Mesendoderm (in vitro differentiated cells): ENCODE results near the gene HIBADH.

Source experiments
- DNase-seq: peaks from one replicate; pipeline ENCODE4 v3.0.0; 2013
- H2AK5ac ChIP-seq: 2 replicates; pipeline ENCODE4 v1.6.1; 2013; ENCODE audit warnings: low read length, inconsistent platforms
- H2BK120ac ChIP-seq: 2 replicates; pipeline ENCODE4 v1.6.1; 2013; ENCODE audit warnings: low read depth, mild to moderate bottlenecking, low read length, moderate library complexity, mixed read lengths
- H2BK15ac ChIP-seq: replicated peaks from 2 replicates; pipeline ENCODE4 v1.6.1; 2013; ENCODE audit warnings: low read depth, mild to moderate bottlenecking, moderate library complexity
- H2BK5ac ChIP-seq: 2 replicates; pipeline ENCODE4 v1.6.1; 2013; ENCODE audit warnings: low read length, inconsistent platforms
- H3K18ac ChIP-seq: 2 replicates; pipeline ENCODE4 v1.6.1; 2013; ENCODE audit warnings: mild to moderate bottlenecking, low read length, mixed read lengths
- H3K23ac ChIP-seq: one replicate; pipeline ENCODE4 v1.6.1; 2013; ENCODE audit warnings: low read length
- H3K27ac ChIP-seq: 2 replicates; pipeline ENCODE4 v1.5.1; 2013; ENCODE audit warnings: low read depth, mild to moderate bottlenecking, inconsistent platforms, low read length, moderate library complexity
- H3K27me3 ChIP-seq: 2 replicates; pipeline ENCODE4 v1.6.1; 2013; ENCODE audit warnings: low read length, control low read depth, mild to moderate bottlenecking, inconsistent platforms; ENCODE audit not compliant: insufficient read depth, poor library complexity
- H3K36me3 ChIP-seq: 2 replicates; pipeline ENCODE4 v1.6.1; 2013; ENCODE audit warnings: low read length, inconsistent platforms; ENCODE audit not compliant: control insufficient read depth, insufficient read depth
- H3K4ac ChIP-seq: one replicate; pipeline ENCODE4 v1.6.1; 2013; ENCODE audit warnings: low read depth, mild to moderate bottlenecking, low read length, moderate library complexity
- H3K4me1 ChIP-seq: 2 replicates; pipeline ENCODE4 v1.6.1; 2013; ENCODE audit warnings: low read depth, low read length, inconsistent platforms; ENCODE audit not compliant: control insufficient read depth
- H3K4me2 ChIP-seq: 2 replicates; pipeline ENCODE4 v1.6.1; 2013; ENCODE audit warnings: low read length
- H3K4me3 ChIP-seq: 2 replicates; pipeline ENCODE4 v1.5.1; 2013; ENCODE audit warnings: mild to moderate bottlenecking, low read length
- H3K56ac ChIP-seq: one replicate; pipeline ENCODE4 v1.6.1; 2013; ENCODE audit warnings: low read length
- H3K79me1 ChIP-seq: 2 replicates; pipeline ENCODE4 v1.6.1; 2013; ENCODE audit warnings: low read length, inconsistent platforms
- H3K79me2 ChIP-seq: 2 replicates; pipeline ENCODE4 v1.6.1; 2013; ENCODE audit warnings: mild to moderate bottlenecking, low read length; ENCODE audit not compliant: control insufficient read depth, insufficient read depth
- H3K9ac ChIP-seq: 2 replicates; pipeline ENCODE4 v1.6.1; 2013; ENCODE audit warnings: low read length, inconsistent platforms
- H4K5ac ChIP-seq: one replicate; pipeline ENCODE4 v1.6.1; 2013; ENCODE audit warnings: low read length
- H4K8ac ChIP-seq: one replicate; pipeline ENCODE4 v1.6.1; 2013; ENCODE audit warnings: low read depth, mild to moderate bottlenecking, control low read depth, low read length, moderate library complexity
- WGBS: extraction: QIAGEN DNeasy Blood & Tissue Kit; methylation state at CpG from one replicate; pipeline ENCODE4 v1.1.7; 2013; ENCODE audit warnings: low lambda C conversion rate, missing lambda C conversion rate; ENCODE audit not compliant: insufficient coverage; ENCODE audit errors: extremely low coverage; 5-methylcytosine and 5-hydroxymethylcytosine counted together

Gene HIBADH

GRCh38 chr7:27501001-27501400, 161.7 kb downstream of the HIBADH start:
- WGBS = no CpG with 5 or more reads among the region's 6 CpGs
- H2BK120ac ChIP-seq = no peak overlapping the region
- no peak overlapping the region for H3K9ac ChIP-seq
- H3K79me2 ChIP-seq = no peaks in the 10 kb centered on the region
- no peaks in the 10 kb centered on the region for H3K79me1 ChIP-seq
- no peak overlapping the region for H2BK5ac ChIP-seq
- H3K27me3 ChIP-seq = no peaks in the 10 kb centered on the region
- H3K23ac ChIP-seq = no peak overlapping the region
- H2BK15ac ChIP-seq = no peak overlapping the region
- H3K4me2 ChIP-seq = no peak overlapping the region
- H3K4ac ChIP-seq = no peak overlapping the region
- no peak overlapping the region for H2AK5ac ChIP-seq
- no peaks in the 10 kb centered on the region for H3K36me3 ChIP-seq
- H4K5ac ChIP-seq = no peak overlapping the region
- peak overlapping the region; percentile 6 for H3K56ac ChIP-seq
- H3K18ac ChIP-seq = no peak overlapping the region
- no peaks in the 10 kb centered on the region for H3K4me1 ChIP-seq
- peak; percentile 73 for DNase-seq
- H4K8ac ChIP-seq = no peak overlapping the region
- H3K4me3 ChIP-seq = no peak overlapping the region
- no peak overlapping the region for H3K27ac ChIP-seq

DNA sequence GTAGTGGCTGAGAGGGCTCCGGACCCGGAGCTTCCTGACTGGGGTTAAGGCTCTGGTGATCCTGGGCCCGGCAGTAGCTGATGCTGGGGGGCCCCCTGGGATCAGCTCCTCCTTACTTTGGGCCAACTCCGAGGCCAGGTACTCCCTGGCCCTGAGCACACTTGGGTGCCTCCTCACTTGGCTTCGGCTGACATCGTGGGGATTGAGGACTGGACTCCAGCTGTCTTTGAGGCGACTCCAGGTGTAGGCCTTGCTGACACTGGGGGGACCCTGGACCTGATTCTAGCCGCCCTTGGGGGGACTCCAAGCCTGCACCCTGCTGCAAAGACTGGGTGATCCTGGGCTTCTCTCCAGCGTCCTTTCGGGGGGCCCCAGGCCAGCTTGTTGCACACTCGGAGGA, 170.5 kb downstream of the HIBADH start:
- Histone ChIP-seq H4K8ac (no peak overlapping the region), H3K79me1 (no peaks in the 10 kb centered on the region)

GRCh38 chr7:27491534-27491933, 171.1 kb downstream of the HIBADH start:
- Histone ChIP-seq H4K5ac (no peak overlapping the region), H2AK5ac (no peak overlapping the region), H3K9ac (no peak overlapping the region), H3K79me2 (no peaks in the 10 kb centered on the region), H3K27me3 (no peaks in the 10 kb centered on the region), H3K4ac (no peak overlapping the region), H2BK5ac (no peak overlapping the region), H3K27ac (no peak overlapping the region), H3K79me1 (no peaks in the 10 kb centered on the region), H3K56ac (no peak overlapping the region), H3K4me3 (no peak overlapping the region), H3K36me3 (no peaks in the 10 kb centered on the region), H2BK15ac (no peak overlapping the region), H4K8ac (no peak overlapping the region), H2BK120ac (no peak overlapping the region), H3K4me1 (no peaks in the 10 kb centered on the region), H3K4me2 (no peak overlapping the region), H3K23ac (no peak overlapping the region), H3K18ac (no peak overlapping the region)
- no peak for DNase-seq
- WGBS = no CpG with 5 or more reads among the region's 21 CpGs

More for the DNA sequence above, 170.5 kb downstream of the HIBADH start:
- no peak overlapping the region for H3K27ac ChIP-seq
- H3K18ac ChIP-seq = no peak overlapping the region
- H4K5ac ChIP-seq = no peak overlapping the region
- H3K56ac ChIP-seq = no peak overlapping the region
- no peaks in the 10 kb centered on the region for H3K4me1 ChIP-seq
- no peak overlapping the region for H3K23ac ChIP-seq
- H3K9ac ChIP-seq = no peak overlapping the region
- H2BK5ac ChIP-seq = no peak overlapping the region
- no peak overlapping the region for H2BK15ac ChIP-seq
- H2AK5ac ChIP-seq = no peak overlapping the region
- H3K4me2 ChIP-seq = no peak overlapping the region
- H3K4me3 ChIP-seq = no peak overlapping the region
- no peak overlapping the region for H3K4ac ChIP-seq
- WGBS = no CpG with 5 or more reads among the region's 11 CpGs
- no peaks in the 10 kb centered on the region for H3K36me3 ChIP-seq
- no peaks in the 10 kb centered on the region for H3K27me3 ChIP-seq
- no peaks in the 10 kb centered on the region for H3K79me2 ChIP-seq
- no peak overlapping the region for H2BK120ac ChIP-seq
- no peak for DNase-seq

DNA sequence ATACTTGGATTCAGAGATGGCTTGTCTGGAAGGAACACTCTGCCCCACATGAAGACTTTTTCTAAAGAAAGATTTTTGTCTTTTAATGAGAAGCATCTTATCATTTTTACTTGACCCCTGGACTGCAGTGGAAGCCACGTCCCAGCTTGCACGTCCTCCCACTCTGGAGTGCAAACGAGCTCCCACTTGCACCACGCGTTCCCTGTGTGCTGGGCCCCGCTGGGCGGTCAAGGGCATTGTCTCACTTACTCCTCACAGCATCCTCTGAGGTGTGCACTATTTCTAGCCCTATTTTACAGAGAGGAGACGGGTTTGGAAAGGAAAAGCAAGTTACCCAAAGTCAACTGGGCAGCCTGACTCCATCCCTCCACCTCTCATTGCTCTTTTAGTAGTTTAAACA, 175.2 kb downstream of the HIBADH start:
- Histone ChIP-seq H2BK5ac (no peak overlapping the region), H3K27me3 (no peaks in the 10 kb centered on the region), H3K4me1 (no peaks in the 10 kb centered on the region), H3K4me2 (no peak overlapping the region), H3K4ac (no peak overlapping the region), H3K18ac (no peak overlapping the region), H2BK15ac (no peak overlapping the region), H4K8ac (no peak overlapping the region), H3K9ac (no peak overlapping the region), H3K4me3 (no peak overlapping the region), H2BK120ac (no peak overlapping the region), H3K36me3 (no peaks in the 10 kb centered on the region), H3K79me2 (no peaks in the 10 kb centered on the region), H4K5ac (no peak overlapping the region), H3K27ac (no peak overlapping the region), H3K56ac (no peak overlapping the region), H3K23ac (no peak overlapping the region), H2AK5ac (no peak overlapping the region), H3K79me1 (no peaks in the 10 kb centered on the region)
- WGBS = no CpG with 5 or more reads among the region's 8 CpGs
- no peak for DNase-seq

GRCh38 chr7:27484451-27484850, 178.2 kb downstream of the HIBADH start:
- Histone ChIP-seq H3K56ac (no peak overlapping the region), H3K27ac (no peak overlapping the region), H3K4me2 (no peak overlapping the region), H4K5ac (no peak overlapping the region), H2BK120ac (no peak overlapping the region), H3K27me3 (no peaks in the 10 kb centered on the region), H3K4me1 (no peaks in the 10 kb centered on the region), H3K79me1 (no peaks in the 10 kb centered on the region), H2AK5ac (no peak overlapping the region), H3K18ac (no peak overlapping the region), H3K79me2 (no peaks in the 10 kb centered on the region), H3K4me3 (no peak overlapping the region), H3K9ac (no peak overlapping the region), H4K8ac (no peak overlapping the region), H2BK5ac (no peak overlapping the region), H3K23ac (no peak overlapping the region), H2BK15ac (no peak overlapping the region), H3K36me3 (no peaks in the 10 kb centered on the region), H3K4ac (no peak overlapping the region)
- DNase-seq = no peak
- no CpG with 5 or more reads among the region's 2 CpGs for WGBS

DNA sequence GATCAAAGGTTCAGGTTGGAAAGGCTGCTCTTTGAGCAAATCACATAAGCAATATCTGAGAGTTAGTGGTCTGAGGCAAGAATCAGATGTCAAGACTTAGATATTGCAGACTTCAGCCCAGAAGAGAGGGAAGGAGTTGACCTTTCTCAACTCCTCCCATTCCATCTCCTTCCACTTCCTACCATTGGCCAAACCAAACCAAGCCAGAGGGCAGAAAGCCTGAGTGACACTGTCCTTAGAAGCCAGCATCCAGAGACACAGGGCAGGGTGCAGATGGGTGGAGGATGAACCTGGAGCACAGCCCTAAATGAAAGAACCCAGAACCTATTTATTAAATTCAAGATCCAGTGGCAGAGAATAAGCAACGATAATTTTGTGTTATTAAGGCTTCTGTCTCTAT, 180.5 kb downstream of the HIBADH start:
- no peak overlapping the region for H2BK120ac ChIP-seq
- no peak overlapping the region for H3K4me3 ChIP-seq
- no peak overlapping the region for H2AK5ac ChIP-seq
- no CpG with 5 or more reads among the region's 1 CpG for WGBS
- no peak overlapping the region for H4K5ac ChIP-seq
- no peaks in the 10 kb centered on the region for H3K4me1 ChIP-seq
- no peak overlapping the region for H3K56ac ChIP-seq
- no peak overlapping the region for H2BK15ac ChIP-seq
- H3K9ac ChIP-seq = no peak overlapping the region
- H3K79me1 ChIP-seq = no peaks in the 10 kb centered on the region
- no peaks in the 10 kb centered on the region for H3K27me3 ChIP-seq
- no peaks in the 10 kb centered on the region for H3K79me2 ChIP-seq
- no peak overlapping the region for H4K8ac ChIP-seq
- no peak overlapping the region for H2BK5ac ChIP-seq
- H3K27ac ChIP-seq = no peak overlapping the region
- no peak overlapping the region for H3K18ac ChIP-seq
- peak; percentile 16 for DNase-seq
- no peaks in the 10 kb centered on the region for H3K36me3 ChIP-seq
- no peak overlapping the region for H3K23ac ChIP-seq
- H3K4me2 ChIP-seq = no peak overlapping the region
- no peak overlapping the region for H3K4ac ChIP-seq
